Measurements from ENCODE around the gene BMP2K.

DNA sequence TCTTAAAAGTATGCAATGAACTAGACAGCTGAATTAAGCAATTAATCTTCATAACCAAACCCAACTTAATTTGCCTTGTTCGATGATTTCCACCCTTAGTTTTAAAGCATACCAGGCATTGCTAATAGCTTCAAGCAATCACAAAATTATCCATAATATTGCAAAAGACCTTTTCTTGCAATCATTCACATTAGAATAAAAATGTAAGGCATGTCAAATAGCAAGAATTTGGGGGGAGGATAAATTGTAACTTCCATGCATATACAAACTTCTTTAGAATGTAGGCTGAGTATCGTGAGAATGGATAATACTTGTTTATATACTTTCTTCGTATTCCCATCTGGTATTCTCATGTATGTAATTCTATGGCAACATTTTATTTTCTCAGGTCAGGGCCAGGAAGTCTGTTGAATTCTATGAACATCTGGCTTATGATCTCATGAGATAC, 28.7 kb upstream of the BMP2K start:
- TF ChIP-seq CTCF (IDR thresholded peaks at IDR 0.05) (no peak), POLR2AphosphoS5 (IDR thresholded peaks at IDR 0.05) (no peak), POLR2A (IDR thresholded peaks at IDR 0.05) (no peak)
